Glomerular visceral epithelial cell (primary cell): ENCODE measurements around the gene HDAC9.
A peak's percentile ranks its signal among the peaks of the same experiment; 100 is the strongest.

Experiments
- DNase-seq: peaks from one replicate; pipeline ENCODE4 v3.0.0-alpha.2; 2016; ENCODE audit errors: extremely low spot score

Gene HDAC9

DNA sequence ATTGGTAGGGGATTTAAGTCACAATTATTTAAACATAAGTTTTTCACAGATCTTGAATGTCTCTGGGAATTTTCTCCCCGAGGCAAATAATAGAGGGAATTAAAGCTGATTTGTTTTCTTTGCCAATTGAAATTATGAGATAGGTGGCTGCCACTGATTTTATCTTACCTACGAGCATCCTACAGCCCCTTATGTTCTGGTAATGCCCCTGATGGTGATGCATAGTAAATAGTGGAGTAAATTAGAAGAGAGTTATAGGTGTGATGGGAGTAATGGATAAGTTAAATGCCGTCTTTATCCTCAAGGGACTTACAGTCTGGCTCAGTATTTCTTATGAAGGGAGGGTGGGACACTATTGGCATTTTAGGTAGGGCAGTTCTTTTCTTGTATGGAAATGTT lies 58.1 kb downstream of the HDAC9 start:
- DNase-seq = no peak

DNA sequence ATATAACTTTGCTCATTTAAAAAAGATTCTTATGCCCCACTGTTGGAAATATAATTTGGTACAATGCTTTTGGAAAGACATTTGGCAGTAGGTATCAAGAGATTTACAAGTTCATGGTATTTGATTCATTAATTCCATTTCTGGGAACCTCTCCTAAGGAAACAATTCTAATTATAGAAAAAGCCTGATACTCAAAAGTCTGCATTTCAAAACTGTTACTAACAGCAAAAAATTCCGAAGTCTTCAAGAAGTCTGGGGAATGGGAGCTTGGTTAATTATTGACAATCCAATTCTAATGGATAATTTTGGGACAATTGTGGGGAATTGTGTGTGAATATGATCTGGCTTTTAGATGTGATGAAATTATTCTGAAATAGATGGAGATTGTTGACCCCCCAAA lies 59.6 kb downstream of the HDAC9 start:
- peak; percentile 15 for DNase-seq

DNA sequence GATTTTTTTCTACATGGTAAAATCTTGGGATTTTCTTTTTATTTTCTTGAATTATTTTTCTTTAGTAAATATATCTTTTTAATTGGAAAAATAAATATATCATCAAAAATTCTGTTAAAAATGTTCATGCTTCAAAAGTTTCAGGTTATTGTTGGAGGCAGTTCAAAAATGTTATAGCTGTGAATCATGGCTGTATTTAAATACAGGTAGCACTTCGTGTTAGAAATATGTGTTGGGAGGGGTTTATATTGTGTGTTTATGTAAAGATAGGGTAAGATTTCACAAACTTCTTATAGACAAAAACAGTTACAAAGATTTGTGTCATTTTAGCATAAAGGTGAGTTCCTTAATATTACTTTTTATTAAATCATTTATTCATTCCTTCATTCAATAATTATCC lies 60.4 kb downstream of the HDAC9 start:
- no peak for DNase-seq

DNA sequence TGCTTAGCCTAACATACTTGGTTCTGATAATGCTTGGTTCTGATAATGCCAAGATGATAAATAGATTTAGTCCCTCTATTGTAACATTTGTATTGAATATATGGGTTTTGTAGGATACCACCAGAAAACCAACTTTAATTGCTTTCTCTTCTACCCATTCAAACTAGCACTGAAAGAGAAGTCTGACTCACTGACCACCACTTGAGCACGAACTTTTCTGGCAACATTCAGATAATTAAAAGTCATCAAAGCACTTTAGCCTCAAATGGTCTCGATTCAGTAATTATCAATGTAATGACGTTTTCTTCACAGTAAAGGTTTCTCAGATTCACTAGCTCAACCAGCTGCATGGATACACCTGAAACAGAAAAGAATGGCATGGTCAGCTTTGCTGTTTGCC lies 63.0 kb downstream of the HDAC9 start:
- DNase-seq = peak; percentile 55

DNA sequence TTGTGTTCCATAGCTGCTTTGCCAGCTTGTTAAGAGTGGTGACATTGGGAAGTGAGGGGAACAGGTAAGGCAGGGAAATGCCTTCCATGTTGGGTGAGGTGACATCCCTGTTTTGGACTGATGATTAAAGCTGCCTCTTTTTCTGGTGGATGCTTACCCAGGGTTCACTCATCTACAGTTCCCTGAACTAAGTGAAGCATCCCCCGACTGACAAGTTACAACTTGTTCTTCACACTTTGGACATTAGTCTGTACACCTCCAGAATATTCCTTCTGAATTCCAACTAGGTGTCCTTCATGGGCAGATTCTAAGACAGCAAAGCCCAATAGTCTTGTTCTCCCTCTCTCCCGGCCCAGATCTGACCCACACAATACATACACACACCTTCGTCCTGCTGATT lies 63.4 kb downstream of the HDAC9 start:
- DNase-seq = no peak

DNA sequence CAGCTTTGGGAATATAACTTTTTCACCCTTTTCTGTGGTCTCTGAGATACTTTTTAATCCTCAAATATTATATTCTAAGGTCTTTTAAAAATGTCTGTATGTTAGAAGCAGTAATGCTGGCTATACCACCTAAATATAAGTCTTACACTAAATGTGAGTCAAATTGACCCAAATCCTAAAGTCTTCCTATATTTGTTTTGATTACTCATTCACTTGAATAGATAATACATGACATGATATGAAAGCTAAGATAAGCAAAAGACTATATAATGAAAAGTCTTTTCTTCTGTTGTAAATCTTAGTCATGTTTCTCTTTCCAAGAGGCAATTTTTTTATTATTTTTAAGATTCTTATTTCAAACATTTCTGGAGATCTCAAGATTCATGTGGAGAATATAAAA lies 64.2 kb downstream of the HDAC9 start:
- DNase-seq = no peak

DNA sequence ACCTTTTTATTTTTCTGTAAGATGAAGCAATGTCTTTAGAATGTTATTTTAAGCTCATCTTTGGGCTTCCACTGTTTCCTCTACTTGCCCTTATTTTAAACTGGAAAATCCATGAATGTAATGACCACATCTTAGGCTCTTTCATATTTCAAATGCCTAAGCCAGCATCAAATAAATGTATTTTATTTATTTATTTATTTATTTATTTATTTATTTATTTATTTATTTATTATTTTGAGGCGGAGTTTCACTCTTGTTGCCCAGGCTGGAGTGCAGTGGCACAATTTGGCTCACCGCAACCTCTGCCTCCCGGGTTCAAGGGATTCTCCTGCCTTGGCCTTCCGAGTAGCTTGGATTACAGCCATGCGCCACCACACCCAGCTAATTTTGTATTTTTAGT lies 69.2 kb downstream of the HDAC9 start:
- DNase-seq = no peak

DNA sequence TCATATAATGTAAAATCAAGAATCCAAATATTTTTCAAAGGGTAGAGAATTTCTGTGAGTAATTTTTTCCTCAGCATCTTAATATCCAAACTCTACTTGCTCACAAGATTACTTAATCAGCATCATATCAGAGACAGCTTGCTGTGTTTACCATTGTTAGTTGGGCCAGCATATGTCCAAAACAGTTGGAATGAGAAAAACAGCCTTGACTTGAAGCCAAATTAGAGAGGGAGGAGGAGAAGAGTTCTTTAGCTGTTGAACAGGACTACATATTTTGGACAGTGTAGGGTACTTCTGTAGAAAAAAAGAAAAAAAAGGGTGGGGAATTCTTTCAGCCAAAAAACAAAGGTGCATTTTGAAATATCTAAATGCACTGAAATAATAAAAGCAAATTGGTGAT lies 69.8 kb downstream of the HDAC9 start:
- no peak for DNase-seq

DNA sequence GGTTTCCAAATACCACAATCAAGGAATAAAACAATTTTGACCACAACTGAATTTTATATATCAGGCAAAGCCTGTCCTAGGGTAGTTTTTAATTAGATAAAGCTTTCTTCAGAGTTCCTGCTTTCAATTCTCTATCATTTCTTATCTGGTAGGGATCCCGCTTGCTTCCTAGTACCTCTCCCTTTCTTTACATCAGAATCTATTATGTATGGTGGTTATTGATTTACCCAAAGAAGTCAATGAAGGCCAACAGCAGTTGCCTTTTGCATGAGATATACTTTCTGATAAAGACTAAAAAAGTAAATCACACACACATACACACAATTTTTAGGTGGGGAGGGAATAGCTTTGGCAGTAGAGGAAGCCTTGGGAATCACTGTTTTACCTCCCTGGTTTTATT lies 70.7 kb downstream of the HDAC9 start:
- no peak for DNase-seq

DNA sequence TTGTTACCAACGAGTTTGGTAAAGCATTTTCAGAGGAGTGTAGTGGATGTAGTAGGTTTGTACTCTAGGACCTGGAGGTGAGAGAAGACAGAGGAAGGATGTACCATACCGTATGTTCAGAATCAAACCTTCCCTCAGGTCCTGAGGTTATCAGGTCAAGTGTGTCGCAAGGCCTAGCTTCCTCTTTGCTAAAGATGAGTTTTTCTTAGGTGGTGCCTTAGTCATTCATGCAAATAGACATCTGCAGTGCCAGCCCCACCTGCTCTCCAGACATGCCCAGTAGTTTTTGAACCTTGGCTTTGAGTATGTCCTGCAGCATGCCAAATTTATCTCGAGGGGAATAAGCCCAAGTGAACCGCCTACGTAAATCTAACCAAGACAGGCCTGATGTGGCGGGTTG lies 71.3 kb downstream of the HDAC9 start:
- DNase-seq = no peak

DNA sequence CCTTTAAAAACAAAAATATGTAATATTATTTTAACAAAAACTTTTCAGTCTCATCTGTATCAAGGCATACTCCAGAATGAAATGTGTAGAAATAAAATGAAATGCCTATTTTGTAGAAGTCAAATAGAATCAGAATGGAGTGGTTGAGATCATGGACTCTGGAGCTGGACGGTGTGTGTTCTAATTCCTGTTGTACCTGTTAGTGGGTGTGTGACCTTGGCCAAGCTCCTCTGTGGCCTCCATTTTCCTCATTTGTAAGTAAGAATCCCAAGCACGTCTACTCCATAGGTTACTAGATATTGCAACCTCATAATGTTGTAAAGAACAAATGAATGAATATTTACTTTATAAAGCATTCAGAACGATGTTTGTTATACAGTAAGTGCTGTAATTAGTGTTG lies 74.9 kb downstream of the HDAC9 start:
- DNase-seq = no peak

DNA sequence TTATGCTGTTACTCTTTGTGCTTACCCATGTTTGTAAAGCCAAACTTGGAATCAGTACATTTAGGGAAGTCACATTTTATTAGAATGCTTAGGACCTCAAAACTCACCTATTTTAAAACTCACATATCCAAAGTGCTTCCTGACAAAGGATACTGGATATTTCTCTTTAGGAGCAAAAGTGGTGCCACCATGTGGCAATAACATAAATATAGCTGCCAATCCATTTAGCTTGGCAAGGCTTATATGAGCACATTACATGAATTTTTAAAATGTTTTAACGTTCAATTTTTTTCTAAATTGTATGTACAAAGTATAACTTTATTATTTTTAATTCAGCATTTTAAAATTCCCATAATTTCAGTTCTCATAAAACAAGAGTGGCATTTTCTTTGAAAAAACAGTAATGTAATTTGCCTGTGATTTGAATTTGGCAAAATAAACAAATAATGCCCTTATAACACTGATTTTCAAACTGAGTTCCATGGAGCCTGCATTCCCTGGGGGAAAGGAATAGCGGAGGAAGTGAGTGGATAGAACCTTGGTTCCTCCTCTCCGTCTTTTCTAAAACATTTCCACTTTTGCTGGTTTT lies 75.4 kb downstream of the HDAC9 start:
- DNase-seq = peak; percentile 42

DNA sequence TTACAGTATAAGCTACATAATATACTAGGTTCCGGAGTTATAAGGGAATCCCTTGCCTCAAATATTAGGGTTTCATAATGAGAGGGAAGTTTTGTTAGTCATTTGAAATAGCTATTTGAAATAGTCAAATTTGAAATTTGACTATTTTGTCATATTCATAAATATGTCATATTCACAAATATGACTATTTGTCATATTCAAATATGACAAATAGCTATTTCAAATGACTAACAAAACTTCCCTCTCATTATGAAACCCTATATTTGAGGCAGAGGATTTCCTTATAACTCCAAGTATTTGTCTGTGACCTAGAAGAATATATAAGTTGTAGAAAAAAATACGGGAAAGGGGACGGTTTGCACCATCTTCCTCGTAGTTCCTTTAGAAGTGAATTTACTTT lies 76.6 kb downstream of the HDAC9 start:
- DNase-seq = no peak

DNA sequence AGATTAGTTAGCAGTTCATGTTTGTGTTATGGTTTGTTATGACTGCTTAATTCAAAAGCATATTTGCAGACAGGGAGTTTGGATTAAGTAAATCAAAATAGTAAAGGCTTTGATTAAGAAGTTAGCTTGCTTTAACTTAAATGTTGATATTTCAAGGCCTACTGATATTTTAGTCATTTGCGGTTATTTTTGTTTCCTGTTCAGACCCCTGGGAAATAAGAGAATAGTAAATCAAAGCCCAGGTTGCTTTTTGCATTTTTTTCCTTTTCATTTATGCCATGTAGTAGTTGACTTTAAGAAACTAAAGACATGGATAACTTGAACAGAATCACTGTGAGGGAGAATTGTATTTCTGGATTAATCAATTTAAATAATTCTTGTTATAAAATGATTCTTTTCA lies 77.3 kb downstream of the HDAC9 start:
- no peak for DNase-seq

DNA sequence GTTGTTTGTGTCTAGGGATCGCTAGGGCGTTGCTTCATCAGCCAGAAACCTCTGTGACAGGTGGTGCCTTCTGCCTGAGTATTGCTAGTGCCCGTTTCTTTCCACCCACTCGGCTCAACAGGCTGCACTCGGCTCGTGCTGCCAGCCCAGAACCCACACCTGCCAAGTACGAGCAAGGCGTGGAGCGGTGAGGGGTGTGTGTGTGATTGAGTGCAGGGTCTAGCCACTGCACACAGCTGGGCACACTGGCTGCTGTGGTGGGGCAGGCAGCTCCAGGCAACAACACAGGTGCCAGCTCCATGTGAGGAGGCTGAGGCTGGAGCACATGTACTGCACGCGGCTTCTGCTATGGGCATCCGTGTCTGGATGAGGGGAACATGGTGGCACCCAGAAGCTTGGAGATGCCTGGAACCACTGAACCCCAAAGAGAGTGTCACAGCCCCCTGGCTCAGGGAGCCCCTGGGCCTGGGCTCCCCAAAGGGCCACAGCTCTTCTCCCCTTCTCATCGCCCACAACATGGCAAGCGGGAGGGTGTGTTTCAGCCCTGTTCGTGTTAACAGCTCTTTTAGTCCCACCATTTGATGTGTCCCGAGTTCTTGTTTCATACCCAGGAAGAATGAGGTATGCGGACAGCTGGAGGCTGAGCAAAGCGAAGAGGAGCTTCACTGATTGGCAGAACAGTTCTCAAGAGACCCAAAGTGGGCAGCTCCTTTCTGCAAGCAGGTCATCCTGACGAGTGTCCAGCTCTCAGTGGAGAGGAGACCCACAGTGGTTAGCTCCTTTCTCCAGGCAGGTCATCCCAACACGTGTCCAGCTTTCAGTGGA lies 78.1 kb downstream of the HDAC9 start:
- DNase-seq = no peak

DNA sequence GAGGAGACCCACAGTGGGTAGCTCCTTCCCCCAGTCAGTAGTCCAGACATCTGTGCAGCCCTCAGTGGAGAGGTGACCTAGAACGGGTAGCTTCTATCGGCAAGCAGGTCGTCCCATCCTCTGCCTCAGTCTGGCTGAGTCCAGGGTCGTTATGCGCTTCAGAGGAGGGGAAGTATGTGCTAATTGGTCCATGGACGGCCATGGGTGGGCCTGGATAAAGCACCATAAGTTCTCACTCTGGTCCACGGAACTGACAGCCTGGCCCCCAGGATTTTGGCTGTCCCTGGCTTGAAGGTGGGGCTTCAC lies 78.6 kb downstream of the HDAC9 start:
- DNase-seq = no peak

DNA sequence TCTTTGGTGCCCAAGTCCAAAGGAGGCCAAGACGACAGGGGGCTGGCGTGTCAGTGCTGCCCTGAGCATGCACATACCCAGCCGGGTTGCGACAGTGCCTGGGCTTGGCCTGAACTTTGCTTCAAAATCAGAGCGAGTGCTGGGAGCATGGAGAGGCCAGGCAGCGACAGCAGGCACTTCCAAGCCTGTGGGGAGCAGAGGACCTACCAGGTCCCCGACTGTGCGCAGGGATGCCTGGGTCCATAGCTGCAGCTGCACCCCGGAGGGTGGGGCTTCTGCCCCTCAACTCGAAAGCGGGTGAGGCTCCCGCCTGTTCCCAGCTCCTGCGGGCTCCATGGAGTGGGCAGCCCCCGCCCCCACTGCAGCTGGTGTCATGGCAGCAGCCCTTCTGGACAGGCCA lies 79.1 kb downstream of the HDAC9 start:
- no peak for DNase-seq

DNA sequence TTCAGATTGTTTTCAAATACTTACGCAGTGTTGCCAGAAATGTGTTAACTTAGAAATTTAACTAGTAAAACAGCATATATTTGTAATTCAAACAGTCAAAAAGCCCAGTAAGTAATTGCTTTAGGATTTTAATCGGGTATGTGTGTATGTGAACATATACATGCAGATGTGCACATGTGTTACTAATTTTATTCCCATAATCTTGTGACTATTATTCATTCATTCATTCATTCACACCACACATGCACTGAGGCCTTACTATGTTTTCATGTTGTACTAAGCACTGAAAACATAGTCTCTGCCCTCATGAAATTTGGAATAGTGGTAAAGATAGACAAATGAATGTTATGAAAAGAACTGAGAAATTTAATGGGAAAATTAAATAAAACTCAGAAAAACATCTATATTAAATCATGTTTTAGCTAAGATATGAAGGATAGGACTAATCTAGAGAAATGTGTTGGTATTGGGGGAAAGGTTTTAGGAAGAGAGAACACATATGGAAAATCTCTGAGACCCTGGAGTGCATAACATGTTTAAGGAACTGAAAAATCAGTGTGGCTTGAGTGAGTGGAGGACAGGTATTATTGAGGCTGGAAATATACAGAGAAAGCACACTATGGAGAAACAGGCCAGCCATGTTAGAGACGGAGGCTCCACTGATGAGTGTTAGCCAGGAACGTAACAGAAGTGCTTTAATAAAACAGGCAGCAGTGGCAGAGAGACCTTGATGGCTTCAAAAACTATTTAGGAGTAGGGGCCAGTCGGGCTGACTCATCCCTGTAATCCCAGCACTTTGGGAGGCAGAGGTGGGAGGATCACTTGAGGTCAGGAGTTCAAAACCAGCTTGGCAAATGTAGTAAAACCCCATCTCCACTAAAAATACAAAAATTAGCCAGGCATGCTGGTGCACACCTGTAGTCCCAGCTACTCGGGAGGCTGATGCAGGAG lies 80.3 kb downstream of the HDAC9 start:
- DNase-seq = no peak

DNA sequence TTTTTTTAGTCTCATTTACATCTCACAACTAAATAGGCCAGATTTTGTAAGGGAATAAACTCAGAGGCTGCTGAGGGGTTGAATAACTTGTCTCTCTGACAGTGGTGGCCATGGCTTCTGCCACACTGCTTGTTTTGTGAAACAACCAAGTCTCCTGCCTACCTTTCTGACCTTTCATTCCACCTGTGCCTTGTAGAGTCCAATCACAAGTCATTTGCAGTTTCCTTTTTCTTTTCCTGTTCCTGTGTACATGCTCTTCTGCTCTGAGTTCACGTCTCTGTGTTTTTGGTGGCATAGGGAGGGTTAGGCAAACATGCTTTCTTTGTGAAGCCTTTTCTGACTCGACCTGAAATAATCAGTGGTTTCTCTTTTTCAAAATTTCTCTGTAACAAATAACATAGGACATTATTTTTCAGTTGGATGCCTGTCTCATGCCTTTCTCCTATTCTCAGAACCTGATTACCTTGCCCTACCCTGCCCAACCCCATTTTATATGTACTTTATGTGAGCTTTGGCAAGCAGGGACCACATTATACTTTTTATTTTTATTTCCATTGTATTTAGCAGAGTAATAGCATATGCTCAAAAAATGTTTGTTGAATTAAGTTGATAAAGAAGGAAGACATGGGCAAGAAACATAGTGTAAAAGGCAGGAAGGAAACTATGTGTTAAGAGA lies 81.7 kb downstream of the HDAC9 start:
- no peak for DNase-seq

DNA sequence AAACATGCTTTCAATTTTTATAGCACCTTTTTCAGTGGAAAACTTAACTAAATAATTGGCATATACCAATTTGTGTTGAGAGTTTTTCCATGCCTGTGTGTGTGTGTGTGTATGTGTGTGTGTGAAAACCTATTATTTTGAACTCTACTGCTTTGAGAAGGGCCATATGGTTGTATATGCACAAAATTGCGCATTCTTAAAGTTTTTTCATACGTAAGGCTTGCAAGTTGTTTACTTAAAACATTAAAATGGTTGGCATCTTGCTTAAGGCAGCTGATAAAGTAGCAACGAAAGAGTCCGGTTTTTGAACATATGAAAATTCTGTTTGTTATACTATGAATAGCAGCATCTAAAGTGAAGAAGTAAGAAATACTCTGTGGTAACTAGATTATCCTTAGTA lies 84.1 kb downstream of the HDAC9 start:
- DNase-seq = no peak

DNA sequence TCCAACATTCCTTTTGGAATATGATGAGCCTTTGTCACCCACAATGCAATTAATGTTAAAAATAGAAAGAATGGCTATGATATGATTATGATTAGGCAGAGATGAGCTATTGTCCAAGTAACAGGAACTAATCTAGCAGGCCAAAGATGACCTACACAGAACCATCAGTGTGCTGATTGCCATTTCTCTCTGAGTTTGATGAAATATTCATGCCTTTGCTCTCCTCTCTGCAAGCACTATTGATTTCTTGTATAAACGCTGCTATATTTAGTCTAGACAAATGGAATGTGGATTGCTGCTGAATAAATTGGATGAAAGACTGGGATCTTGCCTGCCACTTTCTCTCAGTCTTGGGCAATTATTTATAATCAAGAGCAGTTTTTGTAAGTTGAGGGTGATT lies 85.4 kb downstream of the HDAC9 start:
- no peak for DNase-seq

DNA sequence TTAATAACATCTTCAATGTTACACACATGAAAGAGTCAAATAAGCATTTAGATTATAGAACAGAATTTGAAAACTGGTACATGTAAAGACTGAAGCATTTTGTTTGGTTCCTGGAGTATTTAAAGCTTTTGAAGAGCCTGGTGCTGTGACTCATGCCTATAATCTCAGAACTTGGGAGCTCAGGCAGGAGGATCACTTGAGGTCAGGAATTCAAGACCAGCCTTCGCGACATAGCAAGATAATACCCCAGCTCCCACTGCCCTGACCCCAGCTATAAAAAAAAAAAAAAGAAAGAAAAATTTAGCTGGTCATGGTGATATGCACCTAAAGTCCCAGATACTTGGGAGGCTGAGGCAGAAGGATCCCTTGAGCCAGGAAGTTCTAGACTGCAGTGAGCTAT lies 87.8 kb downstream of the HDAC9 start:
- DNase-seq = peak; percentile 18
